A673 (cell line): ENCODE measurements around the gene RAB44. TPM values are rescaled to one million over a fixed set of nuclear protein-coding genes. Genes with fewer than 3 reads are reported as not detected.
"Not testable (repeated sequence)": the region's sequence is repeated elsewhere in the genome, so short reads cannot be mapped to it uniquely, and the experiment has no call there.

ENCODE experiments used
- BruUV-seq: library from RNA; stranded (reverse); fragments of 400-500 nt; replicated peaks from 2 replicates; lab custom pipeline; 2021; lab: Mats Ljungman, UMichigan
- CTCF ChIA-PET: fragments of 300-600 bp; sonication (Branson Sonifier 250); formaldehyde crosslinking; loops from one replicate; lab custom pipeline; 2022; ENCODE audit warnings: antibody characterized with exemption; lab: Charles Lee
- POLR2A ChIA-PET: fragments of 300-600 bp; sonication (Branson Sonifier 250); formaldehyde crosslinking; loops from one replicate; lab custom pipeline; 2022; ENCODE audit warnings: antibody characterized with exemption; ENCODE audit not compliant: low non-redundant PET; lab: Charles Lee
- DNase-seq: peaks from one replicate; pipeline ENCODE4 v3.0.0-alpha.2; 2015; ENCODE audit warnings: low spot score
- H3K27ac ChIP-seq: fragments of 200-600 bp; sonication (generic); 2 replicates; pipeline ENCODE4 v1.5.1; 2016; ENCODE audit warnings: mixed run types, low read depth, mild to moderate bottlenecking, mixed read lengths, antibody characterized with exemption, low read length; ENCODE audit not compliant: poor library complexity, severe bottlenecking
- H3K27me3 ChIP-seq: fragments of 200-600 bp; sonication (generic); replicated peaks from 2 replicates; pipeline ENCODE4 v1.6.1; 2017; ENCODE audit warnings: mixed run types, low read depth, mild to moderate bottlenecking, mixed read lengths, antibody characterized with exemption, low read length; ENCODE audit not compliant: insufficient read depth, poor library complexity
- H3K36me3 ChIP-seq: fragments of 200-600 bp; sonication (generic); 2 replicates; pipeline ENCODE4 v1.6.1; 2016; ENCODE audit warnings: mixed run types, mild to moderate bottlenecking, mixed read lengths, antibody characterized with exemption, low read length; ENCODE audit not compliant: insufficient read depth, poor library complexity, severe bottlenecking
- H3K4me1 ChIP-seq: fragments of 200-600 bp; sonication (generic); 2 replicates; pipeline ENCODE4 v1.6.1; 2017; ENCODE audit warnings: mixed run types, mild to moderate bottlenecking, mixed read lengths, antibody characterized with exemption, low read length; ENCODE audit not compliant: insufficient read depth, poor library complexity, severe bottlenecking
- H3K4me3 ChIP-seq: fragments of 200-600 bp; sonication (generic); 2 replicates; pipeline ENCODE4 v1.5.1; 2016; ENCODE audit warnings: low read depth, mixed run types, mild to moderate bottlenecking, mixed read lengths, low read length; ENCODE audit not compliant: poor library complexity, severe bottlenecking
- H3K9me3 ChIP-seq: fragments of 200-600 bp; sonication (generic); 2 replicates; pipeline ENCODE4 v1.6.1; 2016; ENCODE audit warnings: mixed run types, low read depth, mild to moderate bottlenecking, mixed read lengths, antibody characterized with exemption, low read length; ENCODE audit not compliant: poor library complexity, severe bottlenecking
- CTCF ChIP-seq: fragments of 300-800, 200-600 bp; sonication (generic); conservative IDR thresholded peaks from 2 replicates; pipeline ENCODE4 v1.5.1; 2017; ENCODE audit warnings: low read depth, mild to moderate bottlenecking, antibody characterized with exemption, low read length, moderate library complexity, mixed read lengths
- EZH2 ChIP-seq: fragments of 200-600 bp; sonication (generic); IDR thresholded peaks from 2 replicates; pipeline ENCODE4 v1.6.1; 2017; ENCODE audit warnings: borderline replicate concordance, low read depth, mild to moderate bottlenecking, mixed read lengths, antibody characterized with exemption, low read length; ENCODE audit not compliant: poor library complexity, severe bottlenecking
- intact Hi-C: fragments of 100-400 bp; cut with micrococcal nuclease; formaldehyde crosslinking; loops from one replicate; pipeline ENCODE4 v1.10.0; 2022; ENCODE audit not compliant: unreplicated experiment
- total RNA-seq: library from RNA; stranded (reverse); gene quantifications from 2 replicates; pipeline ENCODE4 v1.2.3, GENCODE V29; 2021

Gene RAB44
- total RNA-seq, 1 experiment from 2014 or later = not detected

GRCh38 chr6:36721369-36722140, 23.9 kb downstream of the RAB44 start:
- no peaks in the 10 kb centered on the region for H3K36me3 ChIP-seq
- POLR2A ChIA-PET = no interaction called here
- TF ChIP-seq EZH2 = no peak
- CTCF ChIA-PET = interaction anchor here (0.6 kb wide), 1 partner anchor 610 kb away, joined by 4 read pairs; no protein-coding TSS in a partner anchor
- no TSS peak for BruUV-seq
- no peak overlapping the region for H3K27ac ChIP-seq
- no peak overlapping the region for H3K4me3 ChIP-seq
- no peaks in the 10 kb centered on the region for H3K4me1 ChIP-seq
- intact Hi-C loops = no loop called here
- no peaks in the 10 kb centered on the region for H3K9me3 ChIP-seq
- H3K27me3 ChIP-seq = no peaks in the 10 kb centered on the region
- no peak for DNase-seq

- intact Hi-C loops = no loop called here
- ChIA-PET CTCF (no interaction called here), POLR2A (no interaction called here)
- no TSS peak for BruUV-seq
- Histone ChIP-seq H3K27ac (no peak overlapping the region), H3K9me3 (no peaks in the 10 kb centered on the region), H3K27me3 (no peaks in the 10 kb centered on the region), H3K4me3 (no peak overlapping the region), H3K36me3 (no peaks in the 10 kb centered on the region), H3K4me1 (no peaks in the 10 kb centered on the region)
- DNase-seq = no peak
- TF ChIP-seq CTCF (no peak), EZH2 (no peak)
Observed at GRCh38 chr6:36722365-36722764, 24.7 kb downstream of the RAB44 start.

- H3K36me3 ChIP-seq = no peaks in the 10 kb centered on the region
- H3K4me3 ChIP-seq = no peak overlapping the region
- POLR2A ChIA-PET = no interaction called here
- no peak for TF ChIP-seq EZH2
- TF ChIP-seq CTCF = no peak
- DNase-seq = no peak
- CTCF ChIA-PET = no interaction called here
- H3K9me3 ChIP-seq = no peaks in the 10 kb centered on the region
- no peaks in the 10 kb centered on the region for H3K27me3 ChIP-seq
- no TSS peak for BruUV-seq
- H3K4me1 ChIP-seq = no peaks in the 10 kb centered on the region
- H3K27ac ChIP-seq = no peak overlapping the region
- intact Hi-C loops = no loop called here
Observed at GRCh38 chr6:36722879-36723278, 25.3 kb downstream of the RAB44 start.

- POLR2A ChIA-PET = not testable (repeated sequence)
Observed at GRCh38 chr6:36723992-36724391, 26.4 kb downstream of the RAB44 start.

More at GRCh38 chr6:36723992-36724391, 26.4 kb downstream of the RAB44 start:
- H3K9me3 ChIP-seq, H3K4me3 ChIP-seq, H3K27me3 ChIP-seq, BruUV-seq, H3K4me1 ChIP-seq, H3K27ac ChIP-seq, H3K36me3 ChIP-seq, DNase-seq: not testable (repeated sequence)
- CTCF ChIA-PET = interaction anchor here (1.0 kb wide), 1 partner anchor 109 kb away, joined by 5 read pairs; no protein-coding TSS in a partner anchor
- intact Hi-C loops = loop anchor here (1.0 kb wide), 1 partner anchor 101 kb away; no protein-coding TSS in a partner anchor
